HG03520 (cell line): ENCODE results near the gene SCAF1.

ENCODE experiments used
- ATAC-seq: cut with Tn5 transposase; IDR thresholded peaks from one replicate; pipeline ENCODE4 v1.9.1; 2021; ENCODE audit warnings: mild to moderate bottlenecking, moderate library complexity; ENCODE audit not compliant: unreplicated experiment

SCAF1 gene

DNA sequence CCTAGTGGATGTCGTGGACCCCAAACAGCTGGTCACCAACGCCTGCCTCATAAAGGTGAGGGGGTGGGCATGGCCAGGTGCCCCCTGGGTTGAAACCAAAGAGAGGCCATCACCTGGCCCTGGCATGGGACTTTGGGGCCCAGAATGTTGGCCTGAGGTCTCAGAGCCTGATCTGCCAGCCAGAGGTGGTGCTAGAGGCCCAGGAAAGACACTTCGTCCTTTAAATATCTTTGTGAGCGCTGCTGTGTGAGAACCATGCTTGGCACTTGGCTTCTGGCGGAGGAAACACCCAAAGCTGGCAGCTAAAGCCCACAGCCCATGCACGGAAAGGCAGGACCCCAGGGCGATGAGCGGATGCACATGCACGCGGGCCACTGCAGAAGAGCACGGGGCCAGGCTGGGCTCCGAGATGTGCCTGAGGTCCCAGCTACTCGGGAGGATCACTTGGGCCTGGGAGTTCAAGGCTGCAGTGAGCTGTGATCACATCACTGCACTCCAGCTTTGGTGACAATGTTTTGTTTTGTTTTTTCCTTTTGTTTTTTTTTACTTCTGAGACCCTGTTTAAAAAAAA, 43.1 kb downstream of the SCAF1 start:
- ATAC-seq = no peak

DNA sequence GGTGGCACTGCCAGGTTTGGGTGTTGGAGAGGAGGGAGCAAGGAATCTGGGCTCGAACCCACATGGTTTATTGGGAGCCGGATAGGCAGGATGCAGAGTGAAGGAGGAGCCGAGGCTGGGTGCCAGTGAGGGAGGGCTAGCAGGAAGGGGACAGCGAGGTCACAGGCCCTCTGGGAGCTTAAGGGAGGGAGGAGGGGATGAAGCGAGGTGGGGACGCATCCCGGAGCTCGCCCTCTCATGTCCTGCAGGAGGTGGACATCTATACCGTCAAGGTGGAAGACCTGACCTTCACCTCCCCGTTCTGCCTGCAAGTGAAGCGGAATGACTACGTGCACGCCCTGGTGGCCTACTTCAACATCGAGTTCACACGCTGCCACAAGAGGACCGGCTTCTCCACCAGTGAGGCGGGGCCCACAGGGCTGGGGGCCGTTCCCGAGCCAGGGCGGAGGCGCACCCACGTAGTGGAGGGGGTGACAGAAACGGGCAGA, 43.9 kb downstream of the SCAF1 start:
- no peak for ATAC-seq

DNA sequence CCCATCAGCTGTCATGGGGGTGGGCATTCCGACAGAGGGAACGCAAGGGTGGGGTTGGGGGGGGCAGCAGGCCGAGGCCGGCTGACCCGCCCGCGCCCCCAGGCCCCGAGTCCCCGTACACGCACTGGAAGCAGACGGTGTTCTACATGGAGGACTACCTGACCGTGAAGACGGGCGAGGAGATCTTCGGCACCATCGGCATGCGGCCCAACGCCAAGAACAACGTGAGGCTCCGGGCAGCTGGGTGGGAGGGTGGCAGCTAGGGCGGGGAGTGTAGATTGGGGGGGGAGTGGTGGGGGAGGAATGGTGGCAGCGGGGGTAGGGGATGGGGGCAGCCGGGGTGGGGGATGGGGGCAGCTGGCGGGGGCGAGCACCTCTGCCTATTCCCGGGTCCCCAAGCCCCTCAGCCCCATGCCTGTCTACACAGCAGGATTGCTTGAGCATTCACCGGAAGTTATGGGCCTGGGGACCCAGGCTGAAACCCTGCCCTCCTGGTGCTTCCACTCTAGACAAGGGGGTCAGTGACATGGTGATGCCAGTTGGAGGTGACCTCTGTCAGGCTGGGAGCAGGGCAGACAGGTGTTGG, 44.6 kb downstream of the SCAF1 start:
- ATAC-seq = no peak

DNA sequence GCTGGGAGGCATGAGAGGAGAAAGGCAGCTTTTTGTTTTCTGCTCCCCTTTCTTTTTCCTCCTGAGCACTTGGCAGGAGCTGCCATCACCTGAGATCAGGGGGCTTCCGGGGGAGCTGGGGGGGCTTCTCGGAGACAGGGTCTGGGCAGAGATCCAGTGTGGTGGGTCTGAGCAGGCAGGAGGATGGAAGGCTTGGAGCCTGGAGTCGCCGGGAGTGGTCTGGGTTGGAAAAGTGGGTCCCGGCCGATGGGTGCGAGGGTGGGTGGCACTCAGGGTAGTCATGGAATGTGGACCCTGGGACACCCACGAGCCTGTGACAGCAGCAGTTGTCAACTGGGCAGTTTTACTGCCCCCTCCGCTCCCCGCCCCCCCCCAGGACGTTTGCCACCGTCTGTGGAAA, 45.1 kb downstream of the SCAF1 start:
- ATAC-seq = no peak

DNA sequence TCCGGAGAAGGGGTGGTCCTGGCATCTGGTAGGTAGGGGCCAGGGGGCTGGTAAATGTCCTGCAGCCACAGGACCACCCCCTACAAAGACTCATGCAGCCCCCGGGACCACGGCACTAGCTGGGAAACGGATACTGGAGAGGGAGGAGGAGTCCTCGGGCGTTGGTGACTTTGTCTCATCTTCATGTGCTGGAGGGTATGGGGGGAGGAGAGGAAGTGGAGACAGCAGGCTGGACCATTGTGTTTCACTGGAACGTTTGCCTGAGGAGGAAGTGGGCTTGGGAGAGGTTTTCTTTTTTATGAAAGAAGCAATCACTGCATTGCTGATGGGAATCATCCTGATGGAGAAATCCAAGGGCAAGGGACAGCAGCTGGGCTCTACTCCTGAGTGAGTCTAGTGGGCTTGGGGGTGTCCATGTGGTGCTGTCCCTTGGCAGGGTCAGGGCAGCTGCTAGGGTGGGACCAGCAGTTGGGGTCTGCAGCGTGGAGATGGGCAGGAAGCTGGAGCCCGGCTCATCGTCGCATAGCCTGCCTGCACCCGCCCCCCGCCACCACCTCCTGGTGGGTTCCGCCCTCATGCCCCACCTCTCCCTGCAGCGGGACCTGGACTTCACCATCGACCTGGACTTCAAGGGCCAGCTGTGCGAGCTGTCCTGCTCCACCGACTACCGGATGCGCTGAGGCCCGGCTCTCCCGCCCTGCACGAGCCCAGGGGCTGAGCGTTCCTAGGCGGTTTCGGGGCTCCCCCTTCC, 45.7 kb downstream of the SCAF1 start:
- no peak for ATAC-seq

DNA sequence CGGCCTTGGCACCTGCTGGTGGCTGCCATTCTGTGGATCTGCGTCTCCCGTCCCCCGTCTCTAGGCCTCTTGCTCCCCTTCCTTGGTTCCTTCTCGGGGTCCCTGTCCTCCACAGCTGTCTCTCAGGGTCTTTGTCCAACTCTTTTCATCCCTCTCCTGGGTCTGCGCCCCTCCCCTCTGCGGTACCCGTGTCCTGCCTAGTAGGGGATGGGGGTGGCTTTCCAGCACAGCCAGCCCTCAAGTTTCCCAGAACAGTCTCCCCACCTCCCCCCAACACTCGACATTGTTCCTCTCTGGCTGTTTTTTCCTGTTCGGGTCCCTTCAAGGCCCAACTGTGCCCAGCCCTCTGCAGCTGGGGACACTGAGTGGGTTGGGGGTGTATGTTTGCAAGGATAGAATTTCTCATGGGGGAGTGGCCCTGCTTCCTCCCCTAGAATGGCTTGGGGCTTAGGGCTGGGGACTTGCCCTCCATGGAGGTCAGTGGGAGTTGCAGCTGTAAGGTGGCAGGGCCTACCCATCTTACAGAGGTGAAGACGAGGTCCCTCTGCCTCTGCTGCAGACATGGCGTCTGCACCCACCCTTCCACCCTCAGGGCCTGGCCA, 46.6 kb downstream of the SCAF1 start:
- ATAC-seq = no peak

DNA sequence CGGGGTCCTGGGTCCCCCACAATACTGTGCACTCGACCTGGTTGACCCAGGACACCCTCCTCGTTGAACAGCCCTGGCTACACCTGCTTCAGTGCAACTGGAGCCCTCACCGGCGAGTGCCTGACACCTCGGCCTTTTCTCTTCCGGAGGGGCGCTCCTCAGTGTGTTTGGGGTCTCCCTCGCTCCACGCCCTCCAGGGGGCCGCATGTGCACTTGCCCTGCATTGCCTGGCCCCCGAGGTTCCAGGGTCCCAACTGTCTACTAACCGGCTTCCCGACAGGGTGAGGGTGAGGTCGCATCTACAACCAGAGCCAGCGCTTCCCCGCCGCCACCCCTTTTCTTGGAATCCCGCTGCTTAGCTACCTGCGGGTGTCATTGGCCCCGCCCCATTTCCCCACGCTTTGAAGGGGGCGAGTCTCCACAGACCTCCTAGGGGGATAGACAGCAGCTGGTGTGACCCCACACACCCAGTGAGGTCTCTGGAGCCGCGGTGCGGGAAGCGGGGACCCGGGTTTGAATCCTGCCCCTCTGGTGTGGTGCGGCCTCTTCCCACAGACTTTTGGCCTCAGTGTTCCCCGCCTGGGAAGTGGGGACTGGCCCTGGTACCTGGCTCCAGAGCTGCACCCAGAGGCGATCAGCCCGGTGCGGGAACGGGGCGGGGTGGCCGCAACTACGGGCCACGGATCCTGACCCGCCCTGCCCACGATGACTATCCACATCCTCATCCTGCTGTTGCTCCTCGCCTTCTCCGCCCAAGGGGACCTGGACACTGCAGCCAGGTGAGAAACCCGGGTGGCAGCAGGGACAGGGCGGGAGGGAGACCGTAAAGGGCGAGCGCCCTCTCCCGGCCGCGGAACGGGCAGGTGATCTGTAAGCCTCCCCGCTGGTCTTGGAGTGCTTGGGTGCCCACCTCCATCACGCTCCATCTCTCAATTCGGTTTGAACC, 47.4 kb downstream of the SCAF1 start, which contains the start of gene ADM5:
ADM5 (plus strand) TSS at position 462 of the 946 bp plus-strand sequence; CDS start at position 706, 244 bp downstream.
- ATAC-seq = no peak

DNA sequence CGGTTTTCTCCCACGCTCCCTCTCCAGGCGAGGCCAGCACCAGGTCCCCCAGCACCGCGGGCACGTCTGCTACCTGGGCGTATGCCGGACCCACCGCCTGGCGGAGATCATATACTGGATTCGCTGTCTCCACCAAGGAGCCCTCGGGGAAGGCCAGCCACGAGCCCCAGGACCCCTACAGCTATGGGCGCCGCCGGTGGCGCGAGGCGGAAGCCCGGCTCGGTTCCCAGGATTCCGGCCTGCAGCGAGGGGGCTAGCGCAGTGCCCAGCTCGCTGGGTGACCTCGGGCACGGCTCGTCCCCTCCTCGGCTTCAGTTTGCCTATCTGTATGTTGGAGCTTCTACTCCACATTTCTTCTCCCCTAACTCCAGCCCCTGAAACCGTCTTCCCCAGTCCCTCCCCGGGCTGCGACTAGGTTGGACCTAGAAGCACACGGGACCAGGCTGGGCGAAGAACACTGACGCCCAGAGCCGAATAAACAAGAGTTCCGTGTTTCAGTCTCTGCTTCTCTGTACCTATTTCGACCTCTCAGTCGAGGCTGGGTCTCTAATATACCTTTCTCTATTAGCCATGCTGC, 48.2 kb downstream of the SCAF1 start:
- ATAC-seq = no peak

DNA sequence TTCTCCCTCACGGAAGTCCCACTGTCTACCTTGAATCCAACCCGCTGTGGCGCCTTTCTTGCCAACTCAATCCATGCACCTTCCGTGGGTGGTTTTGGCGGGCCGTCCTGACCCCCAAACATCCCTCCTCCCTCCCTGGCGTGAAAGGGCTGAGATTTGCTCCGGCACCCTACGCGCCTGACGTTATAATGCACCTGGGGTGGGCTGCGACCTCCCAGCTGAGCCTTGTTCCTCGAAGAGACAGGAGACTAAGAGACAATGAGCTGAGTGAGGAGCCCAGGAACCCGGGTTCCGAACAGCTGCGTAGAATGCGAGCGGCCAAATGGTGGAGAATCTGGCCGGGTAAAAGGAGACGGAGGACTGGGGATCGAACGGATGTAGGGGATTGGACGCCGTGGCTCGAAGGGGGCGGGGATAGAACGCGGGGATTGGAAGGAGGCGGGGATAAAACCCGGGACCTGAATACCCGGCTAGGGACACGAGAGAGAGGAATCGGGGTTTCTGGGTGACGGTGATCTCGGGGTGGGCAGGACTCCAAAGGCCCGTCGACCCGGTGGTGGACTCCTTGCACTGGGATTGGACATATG, 48.7 kb downstream of the SCAF1 start, which contains the start of gene CPT1C:
CPT1C (plus strand) TSS at position 461 of the 587 bp plus-strand sequence. CDS start 1,137 bp downstream, outside the sequence.
- ATAC-seq = no peak

DNA sequence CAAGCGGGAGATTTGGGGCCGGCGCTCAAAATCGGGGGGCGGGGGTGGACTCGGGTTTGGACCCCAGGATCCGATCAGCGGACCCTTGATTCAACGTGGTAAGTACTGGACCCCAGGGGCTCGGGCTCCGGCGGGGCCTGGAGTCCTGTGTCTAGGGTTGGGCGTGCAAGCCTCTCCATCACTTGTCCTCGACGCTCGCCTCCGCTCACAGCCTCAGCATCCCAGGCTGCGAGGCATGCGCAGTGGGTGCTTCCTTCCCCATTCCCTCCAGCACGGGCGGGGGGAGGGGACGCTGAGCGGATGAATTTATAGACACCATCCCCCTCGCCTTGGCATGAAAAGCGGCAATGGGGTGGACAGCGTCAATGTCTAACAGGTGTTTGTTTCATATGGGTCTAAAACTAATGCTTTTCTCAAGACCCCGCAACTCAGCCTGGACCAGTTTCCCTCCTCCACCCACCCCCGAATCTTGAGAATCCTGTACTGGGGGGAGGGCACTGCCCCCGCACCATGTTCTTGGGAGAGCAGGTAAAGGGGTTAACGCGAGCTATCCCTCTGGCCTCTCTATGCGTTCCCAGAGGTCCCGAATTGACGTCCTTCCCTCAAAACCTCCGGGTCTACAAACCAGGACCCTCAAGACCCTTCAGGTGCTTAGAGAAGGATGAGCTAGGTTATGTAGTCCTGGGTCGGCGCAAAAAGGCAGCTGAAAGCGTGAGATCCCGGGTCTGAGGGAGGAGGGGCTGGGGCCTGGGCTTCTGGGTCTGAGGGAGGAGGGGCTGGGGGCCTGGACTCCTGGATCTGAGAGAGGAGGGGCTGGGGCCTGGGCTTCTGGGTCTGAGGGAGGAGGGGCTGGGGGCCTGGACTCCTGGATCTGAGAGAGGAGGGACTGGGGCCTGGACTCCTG, 49.5 kb downstream of the SCAF1 start:
- ATAC-seq = no peak

DNA sequence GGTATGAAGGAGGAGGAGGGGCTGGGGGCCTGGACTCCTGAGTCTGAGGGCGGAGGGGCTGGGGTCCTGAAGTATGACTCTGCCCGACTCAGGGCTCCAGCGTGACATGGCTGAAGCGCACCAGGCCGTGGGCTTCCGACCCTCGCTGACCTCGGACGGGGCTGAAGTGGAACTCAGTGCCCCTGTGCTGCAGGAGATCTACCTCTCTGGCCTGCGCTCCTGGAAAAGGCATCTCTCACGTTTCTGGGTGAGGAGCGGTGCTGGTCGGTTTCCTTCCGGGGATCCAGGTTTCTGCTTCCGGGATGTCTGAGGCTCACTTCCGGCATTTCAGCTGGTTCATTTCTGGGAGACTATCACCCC, 50.1 kb downstream of the SCAF1 start:
- no peak for ATAC-seq

DNA sequence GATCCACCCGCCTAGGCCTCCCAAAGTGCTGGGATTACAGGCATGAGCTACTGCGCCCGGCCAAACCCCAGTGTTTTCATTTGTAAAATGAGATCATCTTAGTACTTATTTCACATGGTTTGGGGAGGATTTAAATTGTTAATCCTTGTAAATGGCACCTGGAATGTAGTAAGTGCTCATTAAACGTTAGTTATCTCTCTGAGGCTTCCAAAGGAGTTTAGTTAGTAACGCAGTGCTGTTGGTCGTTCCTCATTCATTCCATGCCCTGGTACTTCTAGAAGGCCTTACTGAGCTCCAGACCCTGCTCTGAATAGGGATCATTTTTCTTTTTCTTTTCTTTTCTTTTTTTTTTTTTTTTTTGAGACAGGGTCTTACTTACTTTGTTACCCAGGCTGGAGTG, 54.1 kb downstream of the SCAF1 start:
- ATAC-seq = no peak

DNA sequence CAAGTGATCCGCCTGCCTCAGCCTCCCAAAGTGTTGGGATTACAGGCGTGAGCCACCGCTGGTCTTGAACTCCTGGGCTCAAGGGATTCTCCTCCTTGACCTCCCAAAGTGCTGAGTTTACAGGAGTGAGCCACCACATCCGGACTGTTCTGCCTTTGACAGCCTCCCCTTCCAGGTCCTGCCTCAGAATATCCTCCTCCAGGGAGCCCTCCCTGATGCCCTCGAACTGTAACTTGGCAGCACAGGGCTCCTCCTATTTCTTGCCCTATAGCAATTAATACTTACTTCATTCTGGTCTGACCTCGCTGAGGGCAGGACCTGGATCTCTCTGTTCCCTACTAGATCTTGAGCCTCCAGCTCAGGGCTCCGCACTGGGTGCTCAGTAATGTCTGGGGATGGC, 54.9 kb downstream of the SCAF1 start:
- no peak for ATAC-seq

DNA sequence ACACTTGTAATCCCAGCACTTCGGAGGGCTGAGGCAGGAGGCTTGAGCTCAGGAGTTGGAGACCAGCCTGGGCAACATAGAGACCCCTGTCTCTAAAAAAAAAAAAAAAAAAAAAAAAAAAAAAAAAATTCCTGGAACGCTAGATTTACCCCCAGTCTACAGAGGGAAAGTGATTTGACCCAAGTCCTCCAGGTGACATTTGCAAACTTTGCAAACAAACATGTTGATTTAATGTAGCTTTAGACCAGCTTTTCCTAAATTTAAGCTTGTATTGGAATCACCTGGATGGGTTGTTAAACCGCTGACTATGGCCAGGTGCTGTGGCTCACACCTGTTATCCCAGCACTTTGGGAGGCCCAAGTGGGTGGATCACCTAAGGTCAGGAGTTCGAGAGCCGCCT, 57.4 kb downstream of the SCAF1 start:
- ATAC-seq = no peak

DNA sequence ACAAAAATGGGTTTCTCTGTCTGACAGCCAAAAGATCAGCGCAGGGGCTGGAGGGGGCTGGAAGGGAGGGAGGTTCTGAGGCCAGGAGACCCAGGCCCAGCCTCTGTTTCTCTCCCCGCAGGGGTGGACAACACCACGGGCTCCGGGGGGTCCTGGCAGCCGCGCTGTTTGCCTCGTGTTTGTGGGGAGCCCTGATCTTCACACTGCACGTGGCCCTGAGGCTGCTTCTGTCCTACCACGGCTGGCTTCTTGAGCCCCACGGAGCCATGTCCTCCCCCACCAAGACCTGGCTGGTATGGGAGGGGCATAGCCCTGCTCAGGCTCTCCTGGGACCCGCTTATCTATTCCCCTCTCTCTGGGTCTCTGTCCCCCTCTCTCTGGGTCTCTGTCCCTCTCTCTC, 58.6 kb downstream of the SCAF1 start:
- no peak for ATAC-seq

DNA sequence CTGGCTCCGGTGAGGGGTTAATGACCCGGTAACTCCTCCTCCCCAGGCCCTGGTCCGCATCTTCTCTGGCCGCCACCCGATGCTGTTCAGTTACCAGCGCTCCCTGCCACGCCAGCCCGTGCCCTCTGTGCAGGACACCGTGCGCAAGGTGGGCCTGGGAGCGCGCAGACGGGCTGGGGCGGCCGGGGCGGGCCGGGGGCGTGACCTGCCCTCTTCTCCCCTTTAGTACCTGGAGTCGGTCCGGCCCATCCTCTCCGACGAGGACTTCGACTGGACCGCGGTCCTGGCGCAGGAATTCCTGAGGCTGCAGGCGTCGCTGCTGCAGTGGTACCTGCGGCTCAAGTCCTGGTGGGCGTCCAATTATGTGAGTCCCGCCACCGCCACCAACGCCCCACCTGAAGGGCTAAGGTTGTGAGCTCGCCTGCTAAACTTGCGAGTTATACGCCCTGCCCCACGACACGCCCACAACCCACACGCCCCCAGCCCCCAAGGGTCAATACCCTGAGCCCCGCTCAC, 59.3 kb downstream of the SCAF1 start:
- ATAC-seq = no peak

DNA sequence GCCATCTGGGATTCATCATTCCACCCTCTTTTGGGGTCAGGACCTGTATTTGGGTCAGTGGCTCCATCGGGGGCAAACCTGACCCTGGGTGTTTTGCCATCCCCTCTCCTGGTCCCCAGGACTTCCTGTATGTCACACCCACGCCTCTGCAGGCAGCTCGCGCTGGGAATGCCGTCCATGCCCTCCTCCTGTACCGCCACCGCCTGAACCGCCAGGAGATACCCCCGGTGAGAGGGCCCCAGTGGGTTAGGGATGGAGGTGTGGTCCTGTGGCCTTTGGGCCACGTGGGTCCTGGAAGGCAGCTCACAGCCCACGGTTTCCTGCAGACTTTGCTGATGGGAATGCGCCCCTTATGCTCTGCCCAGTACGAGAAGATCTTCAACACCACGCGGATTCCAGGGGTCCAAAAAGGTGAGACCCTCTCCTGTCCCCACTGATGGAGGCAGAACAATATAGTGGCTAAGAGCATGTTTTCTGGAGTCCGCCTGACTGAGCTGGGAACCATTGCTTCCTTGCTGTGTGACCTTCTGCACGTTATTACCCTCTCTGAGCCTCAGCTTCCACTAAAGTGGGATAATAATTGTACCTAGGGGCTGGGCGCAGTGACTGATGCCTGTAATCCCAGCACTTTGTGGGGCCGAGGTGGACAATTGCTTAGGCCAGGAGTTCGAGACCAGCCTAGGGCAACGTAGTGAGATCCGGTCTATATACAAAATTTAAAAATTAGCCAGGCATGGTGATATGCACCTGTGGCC, 63.1 kb downstream of the SCAF1 start:
- no peak for ATAC-seq

DNA sequence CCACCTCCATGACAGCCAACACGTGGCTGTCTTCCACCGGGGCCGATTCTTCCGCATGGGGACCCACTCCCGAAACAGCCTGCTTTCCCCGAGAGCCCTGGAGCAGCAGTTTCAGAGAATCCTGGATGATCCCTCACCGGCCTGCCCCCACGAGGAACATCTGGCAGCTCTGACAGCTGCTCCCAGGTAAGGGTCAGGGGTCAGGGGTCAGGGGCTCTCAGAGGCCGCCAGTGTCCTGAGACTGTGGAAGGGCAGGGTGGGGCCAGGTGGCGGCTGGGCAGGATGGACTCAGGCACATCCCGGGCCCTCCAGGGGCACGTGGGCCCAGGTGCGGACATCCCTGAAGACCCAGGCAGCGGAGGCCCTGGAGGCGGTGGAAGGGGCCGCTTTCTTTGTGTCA, 63.9 kb downstream of the SCAF1 start:
- ATAC-seq = no peak
